Measurements from ENCODE around the gene EIPR1.
"Not testable (repeated sequence)": the region's sequence is repeated elsewhere in the genome, so short reads cannot be mapped to it uniquely, and the experiment has no call there.

Gene EIPR1

GRCh38 chr2:3357926-3358325 lies 19.7 kb downstream of the EIPR1 start:
- CTCF ChIA-PET: no interaction called here
- H3K4me3 Mint-ChIP-seq: no peak overlapping the region
- H3K36me3 Mint-ChIP-seq: peaks cover 17% of the 10 kb centered on the region
- no peak overlapping the region for H3K27ac Mint-ChIP-seq
- DNase-seq: no peak
- peaks cover 2% of the 10 kb centered on the region for H3K9me3 Mint-ChIP-seq
- peaks cover 26% of the 10 kb centered on the region for H3K4me1 Mint-ChIP-seq
- no peaks in the 10 kb centered on the region for H3K27me3 Mint-ChIP-seq

GRCh38 chr2:3357446-3357845 lies 20.2 kb downstream of the EIPR1 start:
- DNase-seq, H3K9me3 Mint-ChIP-seq, H3K27ac Mint-ChIP-seq, H3K27me3 Mint-ChIP-seq, H3K4me3 Mint-ChIP-seq: not testable (repeated sequence)
- CTCF ChIA-PET: interaction anchor here (0.7 kb wide), 1 partner anchor 371 kb away, joined by 3 read pairs; no protein-coding TSS in a partner anchor
- Mint-ChIP-seq H3K4me1 (peaks cover 22% of the 10 kb centered on the region), H3K36me3 (peaks cover 21% of the 10 kb centered on the region)

- Mint-ChIP-seq H3K4me3 (no peak overlapping the region), H3K27me3 (no peaks in the 10 kb centered on the region), H3K27ac (peak overlapping the region; percentile 42), H3K9me3 (peaks cover 6% of the 10 kb centered on the region), H3K36me3 (peaks cover 24% of the 10 kb centered on the region), H3K4me1 (peaks cover 18% of the 10 kb centered on the region)
- CTCF ChIA-PET: interaction anchor here (0.7 kb wide), 1 partner anchor 371 kb away, joined by 3 read pairs; no protein-coding TSS in a partner anchor
- DNase-seq: no peak
Measured at GRCh38 chr2:3356799-3357198, 20.8 kb downstream of the EIPR1 start.

DNA sequence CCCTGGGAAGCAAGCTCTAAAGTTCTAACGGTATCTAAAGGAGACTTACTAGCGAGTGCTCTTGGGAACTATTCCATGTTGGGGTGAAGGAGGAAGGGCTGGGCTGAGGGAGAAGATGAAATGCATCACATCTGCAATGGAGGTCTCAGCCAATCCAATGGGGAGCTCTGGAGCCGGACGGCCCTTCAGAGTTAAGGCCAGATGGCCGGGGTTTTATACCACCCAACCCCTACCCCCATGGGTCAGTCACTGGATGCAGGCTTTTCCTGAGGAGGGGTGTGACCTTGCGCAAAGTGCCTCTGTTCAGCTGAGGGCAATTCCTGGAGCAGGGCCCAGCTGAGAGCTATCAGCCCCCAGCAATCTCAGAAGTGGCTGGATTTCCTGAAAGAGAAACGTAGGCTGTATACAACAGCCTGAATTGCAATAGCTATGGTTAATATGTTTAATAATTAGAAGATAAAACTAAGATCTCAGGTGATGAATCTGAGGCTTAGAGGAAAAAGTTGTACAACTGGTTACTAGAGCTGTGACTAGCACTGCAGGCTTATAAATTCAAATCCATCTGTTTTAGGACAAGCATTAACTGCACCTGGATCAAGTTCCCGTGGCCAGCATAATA lies 21.6 kb downstream of the EIPR1 start:
- no peak overlapping the region for H3K4me3 Mint-ChIP-seq
- H3K9me3 Mint-ChIP-seq: peaks cover 10% of the 10 kb centered on the region
- peaks cover 13% of the 10 kb centered on the region for H3K4me1 Mint-ChIP-seq
- CTCF ChIA-PET: no interaction called here
- no peak for DNase-seq
- H3K27me3 Mint-ChIP-seq: no peaks in the 10 kb centered on the region
- H3K27ac Mint-ChIP-seq: peak overlapping the region; percentile 37
- H3K36me3 Mint-ChIP-seq: peaks cover 32% of the 10 kb centered on the region

- CTCF ChIA-PET: no interaction called here
Measured at GRCh38 chr2:3354986-3355385, 22.6 kb downstream of the EIPR1 start.

DNA sequence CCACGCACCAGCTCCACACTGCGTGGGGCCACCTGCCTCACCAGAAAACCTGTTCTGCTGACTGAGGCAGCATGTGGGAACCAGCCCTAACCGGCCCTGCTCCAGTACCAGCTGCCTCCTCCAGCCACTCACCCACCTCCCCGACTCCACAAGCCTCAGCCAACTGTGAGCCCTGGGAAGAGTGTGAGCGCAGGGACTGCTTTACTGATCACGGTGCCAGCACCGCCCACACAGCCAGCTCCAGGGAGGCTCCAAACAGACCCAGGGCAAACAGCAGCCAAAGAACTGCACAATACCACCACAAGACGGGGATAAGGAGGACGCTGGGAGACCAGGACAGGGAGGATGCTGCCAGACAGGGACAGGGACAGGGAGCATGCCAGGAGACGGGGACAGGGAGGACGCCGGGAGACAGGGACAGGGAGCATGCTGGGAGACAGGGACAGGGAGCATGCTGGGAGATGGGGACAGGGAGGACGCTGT lies 28.4 kb downstream of the EIPR1 start:
- Mint-ChIP-seq H3K9me3 (peaks cover 18% of the 10 kb centered on the region), H3K4me1 (no peaks in the 10 kb centered on the region), H3K4me3 (no peak overlapping the region), H3K27ac (peak overlapping the region; percentile 70), H3K27me3 (no peaks in the 10 kb centered on the region), H3K36me3 (peaks cover 63% of the 10 kb centered on the region)
- CTCF ChIA-PET: interaction anchor here (0.6 kb wide), 1 partner anchor 13 kb away, joined by 3 read pairs; no protein-coding TSS in a partner anchor
- DNase-seq: no peak

More at GRCh38 chr2:3354986-3355385, 22.6 kb downstream of the EIPR1 start:
- DNase-seq: no peak
- H3K4me1 Mint-ChIP-seq: peaks cover 13% of the 10 kb centered on the region
- peaks cover 40% of the 10 kb centered on the region for H3K36me3 Mint-ChIP-seq
- H3K4me3 Mint-ChIP-seq: no peak overlapping the region
- H3K27ac Mint-ChIP-seq: no peak overlapping the region
- no peaks in the 10 kb centered on the region for H3K27me3 Mint-ChIP-seq
- H3K9me3 Mint-ChIP-seq: peaks cover 18% of the 10 kb centered on the region

DNA sequence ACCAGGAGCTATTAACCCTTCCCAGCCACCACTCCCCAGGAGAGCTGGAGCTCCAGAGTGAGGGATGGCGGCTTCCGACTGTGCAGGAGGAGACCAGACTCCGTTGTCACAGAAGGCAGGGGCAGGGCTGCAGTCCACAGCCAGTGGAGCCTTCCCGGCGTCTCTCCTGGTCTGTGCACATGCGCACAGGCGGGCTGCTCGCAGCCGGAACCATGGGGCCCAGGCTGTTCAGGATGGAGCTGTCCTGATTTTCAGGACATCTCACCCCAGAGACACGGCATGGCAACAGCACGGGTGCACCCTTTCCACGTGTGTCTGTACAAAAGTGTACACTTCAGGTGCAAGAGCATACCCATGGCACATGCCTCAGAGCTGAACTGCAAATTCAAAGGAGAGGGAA lies 28.9 kb downstream of the EIPR1 start:
- Mint-ChIP-seq H3K9me3 (peaks cover 18% of the 10 kb centered on the region), H3K4me3 (no peak overlapping the region), H3K4me1 (no peaks in the 10 kb centered on the region), H3K27me3 (no peaks in the 10 kb centered on the region), H3K36me3 (peaks cover 59% of the 10 kb centered on the region), H3K27ac (no peak overlapping the region)
- DNase-seq: no peak
- CTCF ChIA-PET: interaction anchor here (0.6 kb wide), 1 partner anchor 12 kb away, joined by 3 read pairs; no protein-coding TSS in a partner anchor

GRCh38 chr2:3345621-3346020 lies 32.0 kb downstream of the EIPR1 start:
- H3K9me3 Mint-ChIP-seq: peaks cover 6% of the 10 kb centered on the region
- no peaks in the 10 kb centered on the region for H3K4me1 Mint-ChIP-seq
- DNase-seq: no peak
- no peak overlapping the region for H3K27ac Mint-ChIP-seq
- H3K36me3 Mint-ChIP-seq: peaks cover 34% of the 10 kb centered on the region
- H3K27me3 Mint-ChIP-seq: no peaks in the 10 kb centered on the region
- CTCF ChIA-PET: no interaction called here
- H3K4me3 Mint-ChIP-seq: no peak overlapping the region

- H3K36me3 Mint-ChIP-seq: peaks cover 28% of the 10 kb centered on the region
- no peak overlapping the region for H3K4me3 Mint-ChIP-seq
- no peaks in the 10 kb centered on the region for H3K9me3 Mint-ChIP-seq
- H3K27ac Mint-ChIP-seq: no peak overlapping the region
- CTCF ChIA-PET: no interaction called here
- H3K27me3 Mint-ChIP-seq: no peaks in the 10 kb centered on the region
- DNase-seq: no peak
- no peaks in the 10 kb centered on the region for H3K4me1 Mint-ChIP-seq
Measured at GRCh38 chr2:3344897-3345296, 32.7 kb downstream of the EIPR1 start.

- H3K27me3 Mint-ChIP-seq: no peaks in the 10 kb centered on the region
- no peaks in the 10 kb centered on the region for H3K4me1 Mint-ChIP-seq
- CTCF ChIA-PET: no interaction called here
- no peaks in the 10 kb centered on the region for H3K9me3 Mint-ChIP-seq
- no peak overlapping the region for H3K4me3 Mint-ChIP-seq
- no peak for DNase-seq
- peaks cover 15% of the 10 kb centered on the region for H3K36me3 Mint-ChIP-seq
- H3K27ac Mint-ChIP-seq: no peak overlapping the region
Measured at GRCh38 chr2:3343012-3343411, 34.6 kb downstream of the EIPR1 start.

- Mint-ChIP-seq H3K36me3 (peaks cover 10% of the 10 kb centered on the region), H3K4me3 (no peak overlapping the region), H3K27ac (no peak overlapping the region), H3K27me3 (no peaks in the 10 kb centered on the region), H3K9me3 (no peaks in the 10 kb centered on the region), H3K4me1 (no peaks in the 10 kb centered on the region)
- no peak for DNase-seq
- CTCF ChIA-PET: no interaction called here
Measured at GRCh38 chr2:3342324-3342723, 35.3 kb downstream of the EIPR1 start.

- no peaks in the 10 kb centered on the region for H3K4me1 Mint-ChIP-seq
- no peak overlapping the region for H3K27ac Mint-ChIP-seq
- DNase-seq: no peak
- no peak overlapping the region for H3K4me3 Mint-ChIP-seq
- no peaks in the 10 kb centered on the region for H3K27me3 Mint-ChIP-seq
- CTCF ChIA-PET: no interaction called here
- H3K9me3 Mint-ChIP-seq: no peaks in the 10 kb centered on the region
- H3K36me3 Mint-ChIP-seq: peaks cover 8% of the 10 kb centered on the region
Measured at GRCh38 chr2:3341336-3341735, 36.3 kb downstream of the EIPR1 start.

- Mint-ChIP-seq H3K36me3 (peaks cover 18% of the 10 kb centered on the region), H3K27ac (no peak overlapping the region), H3K27me3 (no peaks in the 10 kb centered on the region), H3K4me1 (no peaks in the 10 kb centered on the region), H3K9me3 (peaks cover 4% of the 10 kb centered on the region), H3K4me3 (no peak overlapping the region)
- CTCF ChIA-PET: no interaction called here
- no peak for DNase-seq
Measured at GRCh38 chr2:3340144-3340543, 37.5 kb downstream of the EIPR1 start.

- H3K27ac Mint-ChIP-seq: no peak overlapping the region
- no peaks in the 10 kb centered on the region for H3K27me3 Mint-ChIP-seq
- no peaks in the 10 kb centered on the region for H3K4me1 Mint-ChIP-seq
- CTCF ChIA-PET: no interaction called here
- no peak overlapping the region for H3K4me3 Mint-ChIP-seq
- peaks cover 4% of the 10 kb centered on the region for H3K9me3 Mint-ChIP-seq
- DNase-seq: no peak
- peaks cover 33% of the 10 kb centered on the region for H3K36me3 Mint-ChIP-seq
Measured at GRCh38 chr2:3338340-3338739, 39.3 kb downstream of the EIPR1 start.

DNA sequence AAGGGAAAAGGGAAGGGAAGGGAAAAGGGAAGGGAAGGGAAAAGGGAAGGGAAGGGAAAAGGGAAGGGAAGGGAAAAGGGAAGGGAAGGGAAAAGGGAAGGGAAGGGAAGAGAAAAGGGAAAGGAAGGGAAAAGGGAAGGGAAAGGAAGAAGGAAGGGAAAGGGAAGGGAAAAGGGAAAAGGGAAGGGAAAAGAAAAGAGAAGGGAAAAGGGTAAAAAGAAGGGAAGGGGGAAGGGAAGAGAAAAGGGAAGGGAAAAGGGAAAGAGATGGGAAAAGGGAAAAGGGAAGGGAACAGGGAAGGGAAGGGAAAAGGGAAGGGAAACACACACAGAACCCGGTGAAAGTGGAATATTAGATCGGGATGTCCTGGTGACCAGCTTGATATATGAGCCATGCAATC lies 40.8 kb downstream of the EIPR1 start:
- CTCF ChIA-PET: interaction anchor here (0.6 kb wide), 1 partner anchor 12 kb away, joined by 3 read pairs; no protein-coding TSS in a partner anchor
- Mint-ChIP-seq H3K36me3 (peaks cover 46% of the 10 kb centered on the region), H3K27me3 (no peaks in the 10 kb centered on the region)

More for the DNA sequence above, 40.8 kb downstream of the EIPR1 start:
- DNase-seq: no peak
- no peak overlapping the region for H3K4me3 Mint-ChIP-seq
- peaks cover 6% of the 10 kb centered on the region for H3K9me3 Mint-ChIP-seq
- no peak overlapping the region for H3K27ac Mint-ChIP-seq
- H3K4me1 Mint-ChIP-seq: no peaks in the 10 kb centered on the region

Measured in activated naive CD4-positive, alpha-beta T cell treated with anti-CD3 and anti-CD28 coated beads, Interleukin-2, amount 10 ng/mL, durations not matched to agents 7 days and 5 days (primary cell).